Bronchial epithelial cell (primary cell): ENCODE results near the gene FBLL1. TPM values are rescaled to one million over a fixed set of nuclear protein-coding genes. Genes with fewer than 3 reads are reported as not detected.

ENCODE experiments used
- DNase-seq: peaks from one replicate; pipeline ENCODE4 v3.0.0-alpha.2; 2010; ENCODE audit warnings: low read depth
- FAIRE-seq: peaks from 2 replicates; lab custom pipeline; 2011; peaks lifted over from hg19 to GRCh38; lab: Jason Lieb, UNC
- H3K27me3 ChIP-seq: 2 replicates; pipeline ENCODE4 v1.5.1; 2011; ENCODE audit warnings: low read length; ENCODE audit not compliant: control insufficient read depth, insufficient read depth
- H3K36me3 ChIP-seq: 2 replicates; pipeline ENCODE4 v1.5.1; 2011; ENCODE audit warnings: low read length; ENCODE audit not compliant: control insufficient read depth, insufficient read depth
- H3K4me3 ChIP-seq: 2 replicates; pipeline ENCODE4 v1.5.1; 2011; ENCODE audit warnings: mild to moderate bottlenecking, low read depth, low read length, control low read depth
- CTCF ChIP-seq: IDR thresholded peaks from 2 replicates; pipeline ENCODE4 v1.5.1; 2011; ENCODE audit warnings: mild to moderate bottlenecking, moderate library complexity, low read length, control low read depth, inconsistent platforms; ENCODE audit not compliant: insufficient read depth, severe bottlenecking
- total RNA-seq: library from RNA; depleted of rRNA; stranded (reverse); fragments of >200 nt; gene quantifications from 2 replicates; pipeline ENCODE4 v1.2.1, GENCODE V29; 2014

Gene FBLL1
- 0.77 TPM in 1 of 2 replicates, not detected in the other for total RNA-seq

- TF ChIP-seq CTCF: no peak
- H3K36me3 ChIP-seq: no peaks in the 10 kb centered on the region
- H3K4me3 ChIP-seq: peak within 1 kb of the TSS; percentile 22
- DNase-seq: no peak
- FAIRE-seq: no peak
- H3K27me3 ChIP-seq: peaks cover 13% of the 10 kb centered on the region
Measured at GRCh38 chr5:168528521-168529373, at the start of gene FBLL1. TSS of gene FBLL1 (plus strand) at chr5:168529305. CDS start at chr5:168529505, 200 bp downstream.

- no peak for TF ChIP-seq CTCF
- peak; percentile 45 for DNase-seq
- Histone ChIP-seq H3K27me3 (no peaks in the 10 kb centered on the region), H3K36me3 (no peaks in the 10 kb centered on the region), H3K4me3 (no peak overlapping the region)
- no peak for FAIRE-seq
Measured at GRCh38 chr5:168480601-168481000, 48.5 kb upstream of the FBLL1 start.

GRCh38 chr5:168481330-168481788 lies 47.7 kb upstream of the FBLL1 start:
- DNase-seq (no peak), FAIRE-seq (no peak)
- Histone ChIP-seq H3K36me3 (no peaks in the 10 kb centered on the region), H3K27me3 (no peaks in the 10 kb centered on the region), H3K4me3 (no peak overlapping the region)
- no peak for TF ChIP-seq CTCF

- no peaks in the 10 kb centered on the region for H3K27me3 ChIP-seq
- FAIRE-seq (no peak), DNase-seq (no peak)
- no peaks in the 10 kb centered on the region for H3K36me3 ChIP-seq
- TF ChIP-seq CTCF: no peak
- H3K4me3 ChIP-seq: no peak overlapping the region
Measured at GRCh38 chr5:168482361-168482760, 46.7 kb upstream of the FBLL1 start.

GRCh38 chr5:168486136-168486879 lies 42.8 kb upstream of the FBLL1 start, which contains the start of gene RARS1:
TSS of gene RARS1 (plus strand) at chr5:168486471. CDS start at chr5:168486499, 28 bp downstream.
- Histone ChIP-seq H3K4me3 (peak within 1 kb of the TSS; percentile 79), H3K36me3 (peaks cover 8% of the 10 kb centered on the region), H3K27me3 (no peaks in the 10 kb centered on the region)
- FAIRE-seq: no peak
- peak; percentile 86 for DNase-seq
- TF ChIP-seq CTCF: peak; percentile 99
